Ishikawa (cell line): ENCODE results near the gene KNOP1.

Experiments
- CEBPB ChIP-seq: IDR thresholded peaks from 2 replicates; pipeline ENCODE4 v1.6.1; 2012
- CREB1 ChIP-seq: IDR thresholded peaks from 2 replicates; pipeline ENCODE4 v1.6.1; 2012; ENCODE audit warnings: low read depth
- EGR1 ChIP-seq: IDR thresholded peaks from 2 replicates; pipeline ENCODE4 v1.6.1; 2012
- EP300 ChIP-seq: IDR thresholded peaks from 2 replicates; pipeline ENCODE4 v1.6.1; 2012; ENCODE audit warnings: borderline replicate concordance
- FOXM1 ChIP-seq: IDR thresholded peaks from 2 replicates; pipeline ENCODE4 v1.6.1; 2012; ENCODE audit warnings: low read depth, borderline replicate concordance
- NFIC ChIP-seq: IDR thresholded peaks from 2 replicates; pipeline ENCODE4 v1.6.1; 2012
- RAD21 ChIP-seq: IDR thresholded peaks from 2 replicates; pipeline ENCODE4 v1.6.1; 2012; ENCODE audit warnings: low read depth
- TAF1 ChIP-seq: IDR thresholded peaks from 2 replicates; pipeline ENCODE4 v1.6.1; 2012; ENCODE audit warnings: low read depth, mild to moderate bottlenecking
- TCF12 ChIP-seq: IDR thresholded peaks from 2 replicates; pipeline ENCODE4 v1.6.1; 2012; ENCODE audit warnings: low read depth
- TEAD4 ChIP-seq: IDR thresholded peaks from 2 replicates; pipeline ENCODE4 v1.6.1; 2012
- YY1 ChIP-seq: IDR thresholded peaks from 2 replicates; pipeline ENCODE4 v1.6.1; 2012; ENCODE audit warnings: low read depth
- ZBTB7A ChIP-seq: IDR thresholded peaks from 2 replicates; pipeline ENCODE4 v1.6.1; 2012; ENCODE audit warnings: low read depth
- TF ChIP-seq, protein P1 (sequence below): IDR thresholded peaks from 2 replicates; pipeline ENCODE4 v1.6.1; 2012
- TF ChIP-seq, protein P2 (sequence below): IDR thresholded peaks from 2 replicates; pipeline ENCODE4 v1.6.1; 2012; ENCODE audit warnings: low read depth, mild to moderate bottlenecking
- TF ChIP-seq, protein P3 (sequence below): IDR thresholded peaks from 2 replicates; pipeline ENCODE4 v1.6.1; 2012

Gene KNOP1

DNA sequence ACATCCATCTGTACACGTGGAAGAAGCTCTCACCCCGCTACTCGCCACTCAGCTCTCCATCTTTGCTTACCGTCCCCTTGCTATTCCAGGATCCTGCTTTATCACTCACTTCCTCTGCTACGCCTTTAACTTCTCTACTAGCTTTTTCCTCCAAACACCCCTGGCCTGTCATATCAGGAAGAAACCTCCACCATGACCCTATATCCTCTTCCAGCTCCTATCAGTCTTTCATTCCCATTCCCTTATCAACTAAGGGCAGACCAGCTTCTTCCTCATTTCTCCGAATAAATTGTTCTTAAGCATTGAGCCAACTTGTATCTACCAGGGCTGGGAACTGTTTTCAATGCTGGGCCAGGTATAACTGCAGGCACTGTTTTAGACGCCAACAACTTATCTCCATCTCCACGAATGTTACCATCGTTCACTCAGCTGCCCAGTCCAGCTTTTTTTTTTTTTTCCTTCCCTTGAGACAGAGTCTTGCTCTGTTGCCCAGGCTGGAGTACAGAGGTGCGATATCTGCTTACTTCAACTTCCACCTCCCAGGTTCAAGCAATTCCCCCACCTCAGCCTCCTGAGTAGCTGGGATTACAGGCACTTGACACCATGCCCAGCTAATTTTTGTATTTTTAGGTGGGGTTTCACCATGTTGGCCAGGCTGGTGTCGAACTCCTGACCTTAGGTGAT, 4.4 kb upstream of the KNOP1 start:
- TF ChIP-seq RAD21 (no peak), TAF1 (no peak), FOXM1 (no peak), NFIC (no peak), EGR1 (no peak), CREB1 (no peak), TCF12 (no peak), TEAD4 (no peak)
- TF ChIP-seq, protein P1, sequence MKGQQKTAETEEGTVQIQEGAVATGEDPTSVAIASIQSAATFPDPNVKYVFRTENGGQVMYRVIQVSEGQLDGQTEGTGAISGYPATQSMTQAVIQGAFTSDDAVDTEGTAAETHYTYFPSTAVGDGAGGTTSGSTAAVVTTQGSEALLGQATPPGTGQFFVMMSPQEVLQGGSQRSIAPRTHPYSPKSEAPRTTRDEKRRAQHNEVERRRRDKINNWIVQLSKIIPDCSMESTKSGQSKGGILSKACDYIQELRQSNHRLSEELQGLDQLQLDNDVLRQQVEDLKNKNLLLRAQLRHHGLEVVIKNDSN, result no peak
- TF ChIP-seq, protein P2, sequence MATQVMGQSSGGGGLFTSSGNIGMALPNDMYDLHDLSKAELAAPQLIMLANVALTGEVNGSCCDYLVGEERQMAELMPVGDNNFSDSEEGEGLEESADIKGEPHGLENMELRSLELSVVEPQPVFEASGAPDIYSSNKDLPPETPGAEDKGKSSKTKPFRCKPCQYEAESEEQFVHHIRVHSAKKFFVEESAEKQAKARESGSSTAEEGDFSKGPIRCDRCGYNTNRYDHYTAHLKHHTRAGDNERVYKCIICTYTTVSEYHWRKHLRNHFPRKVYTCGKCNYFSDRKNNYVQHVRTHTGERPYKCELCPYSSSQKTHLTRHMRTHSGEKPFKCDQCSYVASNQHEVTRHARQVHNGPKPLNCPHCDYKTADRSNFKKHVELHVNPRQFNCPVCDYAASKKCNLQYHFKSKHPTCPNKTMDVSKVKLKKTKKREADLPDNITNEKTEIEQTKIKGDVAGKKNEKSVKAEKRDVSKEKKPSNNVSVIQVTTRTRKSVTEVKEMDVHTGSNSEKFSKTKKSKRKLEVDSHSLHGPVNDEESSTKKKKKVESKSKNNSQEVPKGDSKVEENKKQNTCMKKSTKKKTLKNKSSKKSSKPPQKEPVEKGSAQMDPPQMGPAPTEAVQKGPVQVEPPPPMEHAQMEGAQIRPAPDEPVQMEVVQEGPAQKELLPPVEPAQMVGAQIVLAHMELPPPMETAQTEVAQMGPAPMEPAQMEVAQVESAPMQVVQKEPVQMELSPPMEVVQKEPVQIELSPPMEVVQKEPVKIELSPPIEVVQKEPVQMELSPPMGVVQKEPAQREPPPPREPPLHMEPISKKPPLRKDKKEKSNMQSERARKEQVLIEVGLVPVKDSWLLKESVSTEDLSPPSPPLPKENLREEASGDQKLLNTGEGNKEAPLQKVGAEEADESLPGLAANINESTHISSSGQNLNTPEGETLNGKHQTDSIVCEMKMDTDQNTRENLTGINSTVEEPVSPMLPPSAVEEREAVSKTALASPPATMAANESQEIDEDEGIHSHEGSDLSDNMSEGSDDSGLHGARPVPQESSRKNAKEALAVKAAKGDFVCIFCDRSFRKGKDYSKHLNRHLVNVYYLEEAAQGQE, result no peak

DNA sequence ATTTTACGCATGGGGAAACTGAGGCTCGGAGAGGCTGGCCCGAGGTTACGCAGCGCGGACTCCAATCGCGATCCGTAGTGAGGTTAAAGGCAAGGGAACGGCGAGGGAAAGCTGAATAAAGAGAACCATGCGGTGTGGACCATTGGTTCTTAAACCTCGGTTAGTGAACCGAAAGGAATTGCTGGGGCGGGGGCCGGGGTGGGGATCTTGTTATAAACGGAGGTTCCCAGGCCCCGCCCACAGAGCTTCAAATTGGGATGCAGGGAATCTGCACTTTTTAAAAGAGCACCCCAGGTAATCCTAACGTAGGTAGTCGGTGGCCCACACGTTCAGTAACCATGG, 568 bp upstream of the KNOP1 start:
- TF ChIP-seq YY1 (no peak), CEBPB (no peak), TEAD4 (no peak), RAD21 (no peak), EP300 (no peak), ZBTB7A (no peak), NFIC (no peak), TCF12 (no peak), TAF1 (no peak), FOXM1 (no peak), CREB1 (no peak), EGR1 (no peak)
- TF ChIP-seq, protein P3, sequence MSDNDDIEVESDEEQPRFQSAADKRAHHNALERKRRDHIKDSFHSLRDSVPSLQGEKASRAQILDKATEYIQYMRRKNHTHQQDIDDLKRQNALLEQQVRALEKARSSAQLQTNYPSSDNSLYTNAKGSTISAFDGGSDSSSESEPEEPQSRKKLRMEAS, result no peak; the same call in 1 of the 2 replicates
- TF ChIP-seq, protein P2, result no peak
- TF ChIP-seq, protein P1, result no peak

DNA sequence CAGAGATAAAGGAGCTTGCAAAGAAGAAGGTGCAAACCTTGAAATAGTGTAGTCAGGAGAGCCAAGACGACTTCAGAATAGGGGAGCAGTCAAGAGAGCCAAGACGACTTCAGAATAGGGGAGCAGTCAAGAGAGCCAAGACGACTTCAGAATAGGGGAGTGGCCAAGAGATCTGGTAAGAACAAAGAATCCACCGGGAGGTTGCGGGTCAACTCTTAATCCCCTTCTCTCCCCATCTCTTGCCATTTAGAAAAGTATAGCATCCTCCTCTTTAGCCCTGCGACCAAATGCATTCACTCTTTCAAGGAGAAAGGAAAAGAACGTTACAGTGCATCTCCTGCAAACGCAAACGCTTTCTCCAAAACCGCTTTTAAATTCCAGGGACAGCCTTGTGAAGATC, 713 bp downstream of the KNOP1 start:
- no peak for TF ChIP-seq NFIC
- TF ChIP-seq TEAD4, result no peak
- no peak for TF ChIP-seq EP300
- TF ChIP-seq CREB1, result no peak
- TF ChIP-seq RAD21, result no peak
- TF ChIP-seq TAF1, result no peak
- TF ChIP-seq, protein P3, result no peak
- TF ChIP-seq, protein P1, result no peak
- TF ChIP-seq YY1, result no peak
- TF ChIP-seq EGR1, result no peak
- no peak for TF ChIP-seq TCF12

DNA sequence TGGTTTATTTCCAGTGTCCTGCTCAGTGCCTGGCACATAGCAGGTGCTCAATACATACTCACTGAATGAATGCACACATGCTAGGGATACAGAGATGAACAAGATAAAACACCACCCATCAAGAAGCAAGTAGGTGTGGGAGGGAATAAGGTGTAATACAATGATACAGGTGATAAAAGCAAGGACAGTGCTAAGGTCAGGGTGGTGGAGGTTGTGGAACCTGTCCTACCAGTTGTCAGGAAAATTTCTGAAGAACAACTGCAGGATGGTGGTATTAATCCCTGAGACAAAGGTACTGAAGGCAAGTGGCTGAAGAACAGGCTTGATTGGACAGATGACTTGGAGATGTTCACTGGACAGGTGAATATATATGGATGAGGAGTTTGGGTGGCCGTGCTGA, 1.8 kb downstream of the KNOP1 start:
- no peak for TF ChIP-seq EGR1
- no peak for TF ChIP-seq RAD21
- no peak for TF ChIP-seq FOXM1
- no peak for TF ChIP-seq TEAD4
- no peak for TF ChIP-seq YY1
- TF ChIP-seq TAF1, result no peak
- no peak for TF ChIP-seq TCF12
- TF ChIP-seq, protein P2, result no peak
- TF ChIP-seq NFIC, result no peak
- no peak for TF ChIP-seq EP300
- TF ChIP-seq ZBTB7A, result no peak
- TF ChIP-seq, protein P3, result no peak
- TF ChIP-seq, protein P1, result no peak
- no peak for TF ChIP-seq CEBPB
- no peak for TF ChIP-seq CREB1
